ENCODE data around the gene APMAP. TPM values are rescaled to one million over a fixed set of nuclear protein-coding genes. Genes with fewer than 3 reads are reported as not detected.

Gene APMAP
- total RNA-seq, 2 donors from 2014 or later: 43.9 to 63.3 TPM

DNA sequence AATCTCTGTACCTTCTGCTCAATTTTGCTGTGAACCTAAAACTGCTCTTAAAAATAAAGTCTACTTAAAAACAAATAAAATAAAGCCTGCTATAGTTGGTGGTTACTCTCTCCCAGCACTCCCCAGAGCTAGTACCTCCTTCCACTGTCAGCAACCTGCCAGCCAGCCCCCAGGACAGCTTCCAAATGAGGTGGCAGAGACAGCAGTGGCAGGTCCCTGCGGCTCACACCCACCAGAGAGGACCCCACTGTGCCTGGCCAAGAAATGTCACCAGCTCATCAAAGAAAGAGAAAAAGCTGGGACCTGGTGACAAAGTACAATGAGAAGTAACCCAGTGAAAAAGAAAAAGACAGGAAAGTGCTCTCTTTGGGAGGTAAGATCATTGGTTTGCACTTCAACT, 15.2 kb downstream of the APMAP start:
- no peak for DNase-seq
- no peak overlapping the region for H3K4me3 ChIP-seq
- TF ChIP-seq, protein P1, sequence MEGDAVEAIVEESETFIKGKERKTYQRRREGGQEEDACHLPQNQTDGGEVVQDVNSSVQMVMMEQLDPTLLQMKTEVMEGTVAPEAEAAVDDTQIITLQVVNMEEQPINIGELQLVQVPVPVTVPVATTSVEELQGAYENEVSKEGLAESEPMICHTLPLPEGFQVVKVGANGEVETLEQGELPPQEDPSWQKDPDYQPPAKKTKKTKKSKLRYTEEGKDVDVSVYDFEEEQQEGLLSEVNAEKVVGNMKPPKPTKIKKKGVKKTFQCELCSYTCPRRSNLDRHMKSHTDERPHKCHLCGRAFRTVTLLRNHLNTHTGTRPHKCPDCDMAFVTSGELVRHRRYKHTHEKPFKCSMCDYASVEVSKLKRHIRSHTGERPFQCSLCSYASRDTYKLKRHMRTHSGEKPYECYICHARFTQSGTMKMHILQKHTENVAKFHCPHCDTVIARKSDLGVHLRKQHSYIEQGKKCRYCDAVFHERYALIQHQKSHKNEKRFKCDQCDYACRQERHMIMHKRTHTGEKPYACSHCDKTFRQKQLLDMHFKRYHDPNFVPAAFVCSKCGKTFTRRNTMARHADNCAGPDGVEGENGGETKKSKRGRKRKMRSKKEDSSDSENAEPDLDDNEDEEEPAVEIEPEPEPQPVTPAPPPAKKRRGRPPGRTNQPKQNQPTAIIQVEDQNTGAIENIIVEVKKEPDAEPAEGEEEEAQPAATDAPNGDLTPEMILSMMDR (IDR thresholded peaks at IDR 0.05): no peak
- no peaks in the 10 kb centered on the region for H3K9me3 ChIP-seq
- no peaks in the 10 kb centered on the region for H3K4me1 ChIP-seq
- no peak overlapping the region for H3K27ac ChIP-seq
- H3K36me3 ChIP-seq: no peaks in the 10 kb centered on the region
- no peaks in the 10 kb centered on the region for H3K27me3 ChIP-seq
- H3K9ac ChIP-seq (ENCODE audit: low read depth in 2 of 2, low read length in 2 of 2): no peak overlapping the region
- intact Hi-C loops (cut with DNase I): no loop called here

DNA sequence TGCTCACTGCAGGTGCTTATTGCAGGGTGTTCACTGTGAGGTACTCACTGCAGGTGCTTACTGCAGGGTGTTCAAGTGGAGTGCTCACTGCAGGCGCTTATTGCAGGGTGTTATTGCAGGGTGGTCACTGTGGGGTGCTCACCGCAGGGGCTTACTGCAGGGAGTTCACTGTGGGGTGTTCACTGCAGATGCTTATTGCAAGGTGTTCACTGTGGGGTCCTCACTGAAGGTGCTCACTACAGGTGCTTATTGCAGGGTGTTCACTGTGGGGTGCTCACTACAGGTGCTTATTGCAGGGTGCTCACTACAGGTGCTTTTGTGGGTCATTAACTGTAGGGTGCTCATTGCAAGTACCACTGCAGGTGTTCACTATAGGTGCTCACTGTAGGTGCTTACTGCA, 20.2 kb downstream of the APMAP start:
- H3K9ac ChIP-seq (ENCODE audit: low read depth in 2 of 2, low read length in 2 of 2): no peak overlapping the region
- H3K4me3 ChIP-seq: no peak overlapping the region
- H3K27ac ChIP-seq: no peak overlapping the region
- intact Hi-C loops (cut with DNase I): no loop called here
- DNase-seq: peak; percentile 10
- no peaks in the 10 kb centered on the region for H3K27me3 ChIP-seq
- H3K9me3 ChIP-seq: no peaks in the 10 kb centered on the region
- TF ChIP-seq, protein P1 (IDR thresholded peaks at IDR 0.05): no peak
- no peaks in the 10 kb centered on the region for H3K36me3 ChIP-seq
- no peaks in the 10 kb centered on the region for H3K4me1 ChIP-seq

DNA sequence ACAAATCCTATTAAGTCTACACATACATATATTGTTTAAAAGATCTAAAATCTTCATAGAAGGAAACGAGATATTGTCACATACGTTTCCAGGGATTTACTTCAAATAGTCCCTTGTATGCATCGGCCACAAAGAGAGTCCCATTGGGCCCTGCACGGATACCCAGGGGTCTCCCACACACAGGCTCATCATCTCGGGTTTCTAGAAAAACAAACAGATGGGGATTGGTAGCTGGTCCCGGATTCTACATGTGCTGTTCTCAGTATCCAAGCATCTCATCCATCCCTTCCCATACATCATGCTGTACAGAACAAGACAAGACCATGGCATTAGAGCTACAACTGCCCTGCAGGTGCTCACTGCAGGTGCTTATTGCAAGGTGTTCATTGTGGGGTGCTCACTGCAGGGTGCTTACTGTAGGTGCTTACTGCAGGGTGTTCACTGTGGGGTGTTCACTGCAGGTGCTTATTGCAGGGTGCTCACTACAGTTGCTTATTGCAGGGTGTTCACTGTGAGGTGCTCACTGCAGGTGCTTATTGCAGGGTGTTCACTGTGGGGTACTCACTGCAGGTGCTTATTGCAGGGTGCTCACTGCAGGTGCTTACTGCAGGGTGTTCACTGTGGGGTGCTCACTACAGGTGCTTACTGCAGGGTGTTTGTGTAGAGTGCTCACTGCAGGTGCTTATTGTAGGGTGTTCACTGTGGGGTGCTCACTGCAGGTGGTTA, 21.0 kb downstream of the APMAP start:
- no peak for DNase-seq
- H3K36me3 ChIP-seq: no peaks in the 10 kb centered on the region
- no peaks in the 10 kb centered on the region for H3K4me1 ChIP-seq
- H3K27ac ChIP-seq: no peak overlapping the region
- no peaks in the 10 kb centered on the region for H3K9me3 ChIP-seq
- TF ChIP-seq, protein P1 (IDR thresholded peaks at IDR 0.05): no peak
- no peak overlapping the region for H3K9ac ChIP-seq (ENCODE audit: low read depth in 2 of 2, low read length in 2 of 2)
- intact Hi-C loops (cut with DNase I): no loop called here
- no peaks in the 10 kb centered on the region for H3K27me3 ChIP-seq
- H3K4me3 ChIP-seq: no peak overlapping the region

DNA sequence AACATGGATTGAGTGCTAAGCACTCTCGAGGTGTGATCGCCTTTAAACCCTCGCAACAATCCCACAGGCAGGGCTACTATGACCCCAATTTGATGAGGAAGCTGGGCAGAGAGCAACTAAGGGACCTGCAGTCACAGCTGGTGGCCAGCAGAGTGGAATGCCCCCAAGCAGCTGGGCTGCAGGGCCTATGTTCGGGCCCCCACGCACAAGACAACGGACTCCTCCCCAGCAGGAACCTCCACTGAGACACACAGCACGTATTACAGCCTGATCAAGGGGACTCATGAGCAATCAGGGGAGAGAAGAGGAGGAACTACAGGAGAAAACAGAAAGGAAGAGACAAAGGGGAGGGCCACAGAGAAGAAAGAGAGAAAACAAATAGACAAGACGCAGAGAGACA, 21.8 kb downstream of the APMAP start:
- TF ChIP-seq, protein P1 (IDR thresholded peaks at IDR 0.05): no peak
- no peaks in the 10 kb centered on the region for H3K4me1 ChIP-seq
- H3K9ac ChIP-seq (ENCODE audit: low read depth in 2 of 2, low read length in 2 of 2): no peak overlapping the region
- H3K9me3 ChIP-seq: no peaks in the 10 kb centered on the region
- H3K36me3 ChIP-seq: no peaks in the 10 kb centered on the region
- H3K27me3 ChIP-seq: no peaks in the 10 kb centered on the region
- intact Hi-C loops (cut with DNase I): no loop called here
- H3K4me3 ChIP-seq: no peak overlapping the region
- no peak overlapping the region for H3K27ac ChIP-seq
- DNase-seq: no peak

DNA sequence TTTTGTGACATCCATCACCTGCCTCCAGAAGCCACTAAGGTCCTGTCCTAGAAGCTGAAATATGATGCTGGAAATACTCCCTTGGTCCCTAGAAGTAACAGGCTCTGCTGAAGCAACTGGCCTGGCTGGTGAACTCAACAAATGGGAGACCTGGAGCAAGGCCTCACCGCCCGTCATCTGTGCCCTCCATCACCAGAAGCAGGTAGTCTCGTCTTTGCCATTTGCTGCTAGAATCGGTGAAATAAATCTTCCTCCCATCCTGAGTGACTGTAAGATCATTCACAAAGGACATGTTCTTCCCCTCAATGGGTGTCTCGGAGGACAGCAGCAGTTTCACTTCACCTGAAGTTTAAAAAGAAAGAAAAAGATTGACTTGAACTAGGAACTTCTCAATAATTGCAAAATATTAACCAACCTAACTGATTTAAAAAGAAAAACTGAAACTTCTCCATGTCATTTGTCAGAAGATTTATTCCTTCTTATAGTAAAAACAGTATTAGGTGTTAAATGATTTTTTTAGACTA, 22.5 kb downstream of the APMAP start:
- Histone ChIP-seq H3K9ac (ENCODE audit: low read depth in 2 of 2, low read length in 2 of 2) (no peak overlapping the region), H3K4me1 (no peaks in the 10 kb centered on the region), H3K27me3 (no peaks in the 10 kb centered on the region), H3K9me3 (no peaks in the 10 kb centered on the region), H3K36me3 (no peaks in the 10 kb centered on the region), H3K4me3 (no peak overlapping the region), H3K27ac (no peak overlapping the region)
- no peak for DNase-seq
- intact Hi-C loops (cut with DNase I): no loop called here
- TF ChIP-seq, protein P1 (IDR thresholded peaks at IDR 0.05): no peak
